GM12873 (cell line): Measurements from ENCODE around the gene FAAH.

Experiments used
- TF ChIP-seq, protein P1 (sequence below): IDR thresholded peaks from 2 replicates; pipeline ENCODE4 v1.5.1; 2012; ENCODE audit warnings: low read depth, mild to moderate bottlenecking, moderate library complexity, low read length, control low read depth; ENCODE audit not compliant: insufficient read depth; ENCODE audit errors: missing control alignments

Gene FAAH

GRCh38 chr1:46461809-46462448 is 67.8 kb downstream of the FAAH start:
- TF ChIP-seq, protein P1, sequence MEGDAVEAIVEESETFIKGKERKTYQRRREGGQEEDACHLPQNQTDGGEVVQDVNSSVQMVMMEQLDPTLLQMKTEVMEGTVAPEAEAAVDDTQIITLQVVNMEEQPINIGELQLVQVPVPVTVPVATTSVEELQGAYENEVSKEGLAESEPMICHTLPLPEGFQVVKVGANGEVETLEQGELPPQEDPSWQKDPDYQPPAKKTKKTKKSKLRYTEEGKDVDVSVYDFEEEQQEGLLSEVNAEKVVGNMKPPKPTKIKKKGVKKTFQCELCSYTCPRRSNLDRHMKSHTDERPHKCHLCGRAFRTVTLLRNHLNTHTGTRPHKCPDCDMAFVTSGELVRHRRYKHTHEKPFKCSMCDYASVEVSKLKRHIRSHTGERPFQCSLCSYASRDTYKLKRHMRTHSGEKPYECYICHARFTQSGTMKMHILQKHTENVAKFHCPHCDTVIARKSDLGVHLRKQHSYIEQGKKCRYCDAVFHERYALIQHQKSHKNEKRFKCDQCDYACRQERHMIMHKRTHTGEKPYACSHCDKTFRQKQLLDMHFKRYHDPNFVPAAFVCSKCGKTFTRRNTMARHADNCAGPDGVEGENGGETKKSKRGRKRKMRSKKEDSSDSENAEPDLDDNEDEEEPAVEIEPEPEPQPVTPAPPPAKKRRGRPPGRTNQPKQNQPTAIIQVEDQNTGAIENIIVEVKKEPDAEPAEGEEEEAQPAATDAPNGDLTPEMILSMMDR, result no peak
